ENCODE data around the gene MPEG1.

- TF ChIP-seq CTCF (IDR thresholded peaks at IDR 0.05) (no peak), POLR2A (IDR thresholded peaks at IDR 0.05) (no peak)
Measured at GRCh38 chr11:59178402-59178801, 34.3 kb downstream of the MPEG1 start.
